HG02678 (cell line): ENCODE results near the gene SP100.
A peak's percentile ranks its signal among the peaks of the same experiment; 100 is the strongest.
"Not testable (repeated sequence)": the region's sequence is repeated elsewhere in the genome, so short reads cannot be mapped to it uniquely, and the experiment has no call there.

Experiments
- ATAC-seq: cut with Tn5 transposase; IDR thresholded peaks from one replicate; pipeline ENCODE4 v1.9.1; 2021; ENCODE audit warnings: mild to moderate bottlenecking, moderate library complexity; ENCODE audit not compliant: unreplicated experiment

SP100 gene

GRCh38 chr2:230418341-230419016 lies 2.5 kb downstream of the SP100 start:
- ATAC-seq = no peak

DNA sequence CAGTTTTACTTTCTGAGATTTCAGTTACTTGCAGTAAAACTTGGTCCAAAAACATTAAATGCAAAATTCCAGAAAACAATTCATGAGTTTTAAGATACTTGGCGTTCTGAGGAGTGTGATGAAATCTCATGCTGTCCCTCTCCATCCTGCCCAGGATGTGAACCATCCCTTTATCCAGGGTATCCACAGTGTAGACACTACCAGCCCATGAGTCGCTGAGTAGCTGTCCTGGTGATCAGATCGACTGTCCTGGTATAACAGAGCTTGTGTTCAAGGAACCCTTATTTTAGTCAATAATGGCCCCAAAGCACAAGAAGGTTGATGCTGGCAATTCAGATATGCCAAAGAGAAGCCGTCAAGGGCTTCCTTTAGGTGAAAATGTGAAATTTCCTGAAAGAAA lies 3.2 kb downstream of the SP100 start:
- ATAC-seq = no peak

DNA sequence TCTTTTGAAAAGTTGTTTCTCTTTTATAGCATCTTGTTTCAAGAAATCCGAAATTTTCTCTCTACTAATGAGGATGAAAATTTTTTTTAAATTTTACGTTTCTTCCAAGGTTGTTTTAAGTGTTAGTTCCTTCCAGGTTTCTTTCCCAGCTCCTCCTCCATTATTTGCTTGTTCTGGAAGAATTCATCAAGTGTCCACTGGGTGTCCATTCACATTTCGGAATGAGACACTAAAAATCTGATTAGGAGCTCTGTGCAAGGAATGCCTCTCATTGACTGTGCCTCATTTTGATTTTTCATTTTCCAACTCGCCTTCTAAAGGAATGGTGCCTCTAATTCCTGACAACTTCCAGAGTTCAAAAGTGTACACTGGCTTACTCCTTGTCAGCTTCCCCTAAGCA lies 6.1 kb downstream of the SP100 start:
- no peak for ATAC-seq

- ATAC-seq = no peak
Measured at GRCh38 chr2:230423851-230424458, 8.0 kb downstream of the SP100 start.

DNA sequence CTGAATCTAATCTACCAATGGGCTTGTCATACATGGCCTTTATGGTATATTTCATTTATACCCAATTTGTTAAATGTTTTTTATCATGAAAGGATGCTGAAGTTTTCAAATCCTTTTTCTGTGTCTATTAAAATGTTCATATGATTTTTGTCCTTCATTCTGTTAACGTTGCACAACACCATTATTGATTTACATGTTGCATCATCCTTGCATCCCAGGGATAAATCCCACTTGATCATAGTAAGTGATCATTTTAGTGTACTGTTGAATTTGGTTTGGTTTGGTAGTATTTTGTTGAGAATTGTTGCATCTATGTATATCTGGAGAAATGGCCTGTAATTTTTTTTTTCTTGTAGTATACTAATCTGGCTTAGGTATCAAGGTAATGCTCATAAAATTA lies 9.4 kb downstream of the SP100 start:
- no peak for ATAC-seq

GRCh38 chr2:230429513-230429912 lies 13.5 kb downstream of the SP100 start:
- no peak for ATAC-seq

- ATAC-seq = no peak
Measured at GRCh38 chr2:230430957-230431910, 15.2 kb downstream of the SP100 start.

DNA sequence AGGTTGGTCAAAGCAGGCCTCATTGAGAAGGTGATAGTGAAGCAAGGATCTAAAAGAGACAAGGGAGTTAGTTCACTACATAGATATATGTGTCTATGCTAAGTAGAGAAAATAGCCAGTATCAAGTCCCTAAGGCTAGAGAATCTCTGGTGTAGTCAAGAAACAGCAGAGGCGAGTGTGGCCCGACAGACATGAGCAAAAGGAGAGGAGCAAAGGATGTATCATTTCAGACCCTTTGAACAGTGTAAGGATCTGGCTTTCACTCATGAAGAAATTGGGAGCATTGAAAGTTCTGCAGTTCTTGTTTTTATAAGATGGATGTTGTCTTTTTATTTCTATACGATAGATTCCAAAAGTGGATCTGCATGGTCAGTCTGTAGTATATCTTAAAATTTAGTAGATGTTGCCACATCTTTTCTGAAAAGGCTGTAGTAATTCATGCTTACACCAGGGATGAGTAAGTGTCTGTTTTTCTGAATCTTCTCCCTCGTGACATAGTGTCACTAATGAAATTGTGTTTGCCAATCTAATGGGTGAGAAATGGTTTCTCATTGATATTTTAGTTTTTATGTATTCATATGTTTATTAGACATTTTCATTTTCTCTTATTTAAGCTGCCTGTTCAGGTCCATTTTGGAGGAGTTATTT lies 18.8 kb downstream of the SP100 start:
- ATAC-seq = no peak

GRCh38 chr2:230435431-230435830 lies 19.4 kb downstream of the SP100 start:
- ATAC-seq = no peak

GRCh38 chr2:230439121-230439520 lies 23.1 kb downstream of the SP100 start:
- ATAC-seq = not testable (repeated sequence)

- no peak for ATAC-seq
Measured at GRCh38 chr2:230439590-230439989, 23.6 kb downstream of the SP100 start.

DNA sequence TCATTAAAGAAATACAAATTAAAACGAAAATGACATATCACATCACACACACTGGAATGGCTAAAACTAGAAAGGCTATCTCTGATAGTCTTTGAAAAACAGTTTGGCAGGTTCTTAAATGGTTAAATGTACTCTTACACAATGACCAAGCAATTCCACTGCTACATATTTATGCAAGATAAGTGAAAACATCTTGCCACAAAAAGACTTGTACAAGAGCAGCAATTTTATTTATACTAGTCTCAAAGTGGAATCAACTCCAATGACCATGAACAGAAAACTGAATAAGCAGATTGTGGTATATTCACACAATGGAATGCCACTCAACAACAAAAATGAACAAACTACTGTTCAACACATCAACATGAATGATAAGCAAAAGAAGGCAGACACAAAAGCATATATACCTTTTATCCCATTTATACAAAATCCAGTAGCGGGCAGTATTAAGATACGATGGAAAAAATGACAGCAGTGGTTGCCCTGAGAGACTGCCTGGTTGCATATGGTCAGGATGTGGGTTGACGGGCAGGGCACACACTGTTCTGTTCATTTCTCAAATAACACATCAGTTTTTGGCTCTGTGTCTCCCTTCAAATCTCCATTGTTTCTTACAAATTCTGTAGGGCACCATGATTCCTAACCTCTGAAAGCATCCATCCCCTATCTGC lies 25.4 kb downstream of the SP100 start:
- peak; percentile 75 for ATAC-seq

DNA sequence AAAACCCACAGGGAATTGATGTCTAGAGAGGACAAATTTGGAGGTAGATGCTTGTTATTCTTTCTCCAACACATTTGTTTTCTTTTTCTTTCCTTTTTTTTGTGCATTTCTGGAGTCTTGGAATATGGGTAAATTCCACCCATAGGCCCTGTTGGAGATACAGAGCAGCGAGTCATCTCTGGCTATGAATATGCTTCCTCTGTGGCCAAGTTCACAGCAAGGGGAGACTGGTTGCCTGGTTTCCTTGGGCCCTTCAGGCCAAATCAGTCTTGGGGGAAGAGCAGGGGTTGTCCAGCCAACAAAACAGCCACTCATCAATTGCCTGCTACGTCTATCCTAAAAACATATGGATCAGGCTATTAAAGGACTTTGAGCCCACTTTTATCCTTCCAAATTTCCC lies 27.5 kb downstream of the SP100 start:
- ATAC-seq = no peak

DNA sequence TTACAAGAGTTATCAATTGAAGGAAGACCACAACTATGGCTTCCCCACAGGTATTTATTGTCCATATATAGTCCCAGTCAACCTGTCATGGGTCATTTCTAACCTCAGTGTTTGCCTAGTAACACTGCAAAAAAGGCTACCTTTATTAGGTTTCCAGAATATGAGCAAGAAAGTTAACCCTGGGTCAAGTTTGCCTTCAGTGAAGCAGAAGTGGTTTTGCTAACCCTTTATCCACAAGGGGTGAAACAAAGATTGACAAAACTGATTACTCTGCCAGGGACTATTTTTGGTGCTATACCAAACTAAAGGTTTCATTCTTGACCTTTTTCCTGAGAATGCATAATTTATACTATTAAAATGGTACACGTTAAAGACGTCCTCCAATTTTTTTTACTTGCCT lies 28.8 kb downstream of the SP100 start:
- ATAC-seq = no peak

- ATAC-seq = no peak
Measured at GRCh38 chr2:230447036-230447435, 31.0 kb downstream of the SP100 start.

DNA sequence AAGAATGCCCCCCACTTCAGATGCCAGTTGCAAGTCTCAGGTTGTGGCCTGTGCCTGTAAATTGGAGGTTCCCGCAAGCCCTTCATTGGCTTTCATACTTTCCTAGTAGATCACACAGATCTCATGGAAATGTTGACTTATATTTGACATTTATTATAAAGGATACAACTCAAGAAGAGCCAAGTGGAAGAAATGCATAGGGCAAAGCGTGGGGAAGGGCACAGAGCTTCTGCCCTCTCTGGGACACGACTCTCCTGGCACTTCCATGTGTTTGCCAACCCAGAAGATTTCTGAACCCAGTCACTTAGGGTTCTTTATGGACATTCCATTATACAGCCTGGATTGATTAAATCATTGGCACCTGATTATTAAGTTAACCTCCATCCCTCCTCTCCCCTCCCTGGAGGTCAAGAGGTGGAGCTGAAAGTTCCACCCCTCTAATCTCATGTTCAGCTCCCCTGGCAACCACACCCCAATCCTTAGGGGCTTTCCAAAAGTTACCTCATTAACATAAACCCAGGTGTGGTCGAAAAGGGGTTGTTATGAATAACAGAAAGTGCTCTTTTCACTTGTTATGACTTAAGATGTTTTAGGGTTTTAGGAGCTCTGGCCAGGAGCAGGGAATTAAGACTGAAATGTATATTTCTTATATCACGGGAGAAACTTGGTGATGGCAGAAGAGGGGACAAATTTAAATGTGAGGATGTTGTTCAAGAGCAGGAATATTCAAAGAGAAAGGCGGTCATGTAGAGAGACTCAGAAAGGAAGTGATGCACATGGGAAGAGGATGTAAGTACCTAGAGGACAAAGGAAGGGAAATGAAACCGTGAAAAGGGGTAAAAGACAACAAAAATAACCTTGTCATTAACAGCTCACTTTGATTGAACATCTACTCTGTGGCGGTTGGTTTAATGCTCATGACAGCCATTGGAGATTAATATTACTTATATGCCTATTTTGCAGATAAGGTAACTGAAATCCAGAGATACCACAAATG lies 31.8 kb downstream of the SP100 start:
- ATAC-seq = peak; percentile 79

GRCh38 chr2:230449901-230450467 lies 34.0 kb downstream of the SP100 start:
- no peak for ATAC-seq

DNA sequence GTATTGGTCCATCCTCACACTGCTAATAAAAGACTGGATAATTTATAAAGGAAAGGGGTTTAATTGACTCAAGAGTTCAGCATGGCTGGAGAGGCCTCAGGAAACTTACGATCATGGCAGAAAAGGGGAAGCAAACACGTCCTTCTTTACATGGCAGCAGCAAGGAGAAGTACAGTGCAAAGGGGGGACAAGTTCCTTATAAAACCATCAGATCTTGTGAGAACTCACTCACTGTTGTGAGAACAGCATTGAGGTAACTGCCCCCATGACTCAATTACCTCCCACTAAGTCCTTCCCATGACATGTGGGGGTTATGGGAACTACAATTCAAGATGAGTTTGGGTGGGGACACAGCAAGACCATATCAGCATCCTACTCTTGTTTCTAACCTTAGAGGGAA lies 37.0 kb downstream of the SP100 start:
- ATAC-seq = no peak

DNA sequence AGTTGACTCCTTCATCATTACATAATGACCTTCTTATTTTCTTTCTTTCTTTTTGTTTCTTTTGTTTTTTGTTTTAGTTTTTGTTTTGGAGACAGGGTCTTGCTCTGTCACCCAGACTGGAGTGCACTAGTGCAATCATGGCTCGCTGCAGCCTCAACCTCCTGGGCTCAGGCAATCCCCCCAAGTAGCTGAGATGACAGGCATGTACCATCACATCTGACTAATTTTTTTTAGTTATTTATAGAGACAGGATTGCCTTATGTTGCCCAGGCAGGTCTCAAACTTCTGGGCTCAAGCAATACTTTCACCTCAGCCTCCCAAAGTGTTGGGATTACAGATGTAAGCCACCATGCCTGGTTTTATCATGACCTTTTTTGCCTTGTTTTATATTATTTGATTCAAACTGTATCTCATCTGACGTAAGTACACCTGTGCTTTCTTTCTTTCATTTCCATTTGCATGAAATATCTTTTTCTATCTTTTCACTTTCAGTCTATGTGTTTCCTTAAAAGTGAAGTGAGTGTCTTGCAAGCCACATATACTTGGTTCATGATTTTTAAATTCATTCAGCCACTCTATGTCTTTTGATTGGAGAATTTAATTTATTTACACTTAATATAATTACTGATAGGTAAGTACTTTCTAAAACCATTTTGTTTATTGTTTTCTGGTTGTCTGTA lies 39.1 kb downstream of the SP100 start:
- ATAC-seq = no peak
